Measurements from ENCODE around the gene TARBP2. TPM values are rescaled to one million over a fixed set of nuclear protein-coding genes. Genes with fewer than 3 reads are reported as not detected.

TARBP2 gene
- total RNA-seq, 4 donors from 2014 or later = 19.6 to 26.0 (median 22.3) TPM

GRCh38 chr12:53504004-53504920 lies 3.2 kb downstream of the TARBP2 start:
- no peak for TF ChIP-seq CTCF (IDR thresholded peaks at IDR 0.05)
- ATAC-seq (ENCODE audit: low FRiP score) (no peak), DNase-seq (ENCODE audit: low spot score) (no peak)

GRCh38 chr12:53505086-53505485 lies 4.0 kb downstream of the TARBP2 start:
- no peak for TF ChIP-seq CTCF (IDR thresholded peaks at IDR 0.05)
- no peak for DNase-seq (ENCODE audit: low spot score)
- no peak for ATAC-seq (ENCODE audit: low FRiP score)

GRCh38 chr12:53505555-53506449 lies 4.7 kb downstream of the TARBP2 start:
- DNase-seq (ENCODE audit: low spot score) = no peak
- no peak for TF ChIP-seq CTCF (IDR thresholded peaks at IDR 0.05)
- no peak for ATAC-seq (ENCODE audit: low FRiP score)

- ATAC-seq (ENCODE audit: low FRiP score) = no peak
- DNase-seq (ENCODE audit: low spot score) = no peak
- TF ChIP-seq CTCF (IDR thresholded peaks at IDR 0.05) = no peak
These were observed 5.3 kb downstream of the TARBP2 start for GRCh38 chr12:53506450-53506785.

GRCh38 chr12:53506881-53507602 lies 6.0 kb downstream of the TARBP2 start, which contains the start of gene NPFF:
Gene NPFF (minus strand): TSS chr12:53507484. CDS start chr12:53507474, 10 bp downstream.
- ATAC-seq (ENCODE audit: low FRiP score) = no peak
- no peak for DNase-seq (ENCODE audit: low spot score)
- no peak for TF ChIP-seq CTCF (IDR thresholded peaks at IDR 0.05)

- no peak for DNase-seq (ENCODE audit: low spot score)
- TF ChIP-seq CTCF (IDR thresholded peaks at IDR 0.05) = no peak
- no peak for ATAC-seq (ENCODE audit: low FRiP score)
These were observed 6.5 kb downstream of the TARBP2 start for GRCh38 chr12:53507603-53507885.
